H1 (cell line): ENCODE data around the gene TLE1. TPM values are rescaled to one million over a fixed set of nuclear protein-coding genes. Genes with fewer than 3 reads are reported as not detected.

Source experiments
- CTCF ChIA-PET: fragments of 300-600 bp; sonication (Branson Sonifier 250); formaldehyde crosslinking; loops from one replicate; lab custom pipeline; 2021; ENCODE audit not compliant: partially characterized antibody; lab: Charles Lee
- POLR2A ChIA-PET: fragments of 300-600 bp; sonication (Branson Sonifier 250); formaldehyde crosslinking; loops from one replicate; lab custom pipeline; 2021; ENCODE audit warnings: inconsistent platforms; ENCODE audit not compliant: partially characterized antibody; lab: Charles Lee
- DNase-seq, 2 experiments: peaks; one replicate each; pipeline versions ENCODE4 v3.0.0 to v3.0.0-alpha.2; 2010 to 2022; ENCODE audit warnings: low spot score in 2 of 2, low read depth in 1 of 2, mixed read lengths in 1 of 2
- FAIRE-seq: peaks from 2 replicates; lab custom pipeline; 2011; peaks lifted over from hg19 to GRCh38; lab: Jason Lieb, UNC
- H2AFZ ChIP-seq: 2 replicates; pipeline ENCODE4 v1.8.1; 2012; ENCODE audit warnings: low read length, inconsistent platforms
- H2AK5ac ChIP-seq: 2 replicates; pipeline ENCODE4 v1.6.1; 2013; ENCODE audit warnings: low read depth, low read length
- H2BK120ac ChIP-seq: replicated peaks from 2 replicates; pipeline ENCODE3; 2013; ENCODE audit warnings: low read depth, low read length, inconsistent platforms
- H2BK12ac ChIP-seq: 2 replicates; pipeline ENCODE4 v1.6.1; 2013; ENCODE audit warnings: low read depth, low read length
- H2BK15ac ChIP-seq: 2 replicates; pipeline ENCODE4 v1.6.1; 2013; ENCODE audit warnings: low read length
- H2BK20ac ChIP-seq: 2 replicates; pipeline ENCODE4 v1.6.1; 2013; ENCODE audit warnings: low read length
- H2BK5ac ChIP-seq: 2 replicates; pipeline ENCODE4 v1.6.1; 2013; ENCODE audit warnings: low read depth, low read length
- H3K14ac ChIP-seq: 2 replicates; pipeline ENCODE4 v1.6.1; 2013; ENCODE audit warnings: inconsistent platforms; ENCODE audit not compliant: insufficient read length
- H3K18ac ChIP-seq: 2 replicates; pipeline ENCODE4 v1.6.1; 2013; ENCODE audit warnings: low read length; ENCODE audit errors: extremely low read depth
- H3K23ac ChIP-seq: 2 replicates; pipeline ENCODE4 v1.6.1; 2013; ENCODE audit warnings: inconsistent platforms; ENCODE audit not compliant: insufficient read length
- H3K23me2 ChIP-seq: 2 replicates; pipeline ENCODE4 v1.6.1; 2013; ENCODE audit warnings: low read depth, low read length
- H3K27ac ChIP-seq: 2 replicates; pipeline ENCODE4 v1.6.1; 2011; ENCODE audit warnings: low read depth, low read length, inconsistent platforms
- H3K27me3 ChIP-seq, 4 experiments: replicated peaks in 1 of 4; 1 replicate in 1 of 4; 2 replicates in 3 of 4; pipeline versions ENCODE4 v1.6.1 to v1.8.1; 2011 to 2013; ENCODE audit warnings: low read length in 3 of 4, mild to moderate bottlenecking in 3 of 4, inconsistent platforms in 2 of 4, mixed read lengths in 2 of 4, moderate library complexity in 1 of 4; ENCODE audit not compliant: control insufficient read depth in 3 of 4, insufficient read depth in 3 of 4; ENCODE audit errors: extremely low read depth in 1 of 4
- H3K36me3 ChIP-seq, 4 experiments: 2 replicates each; pipeline versions ENCODE4 v1.6.1 to v1.8.1; 2011 to 2013; ENCODE audit warnings: mild to moderate bottlenecking in 4 of 4, low read length in 3 of 4, moderate library complexity in 2 of 4, control low read depth in 1 of 4, inconsistent platforms in 1 of 4; ENCODE audit not compliant: insufficient read depth in 4 of 4, control insufficient read depth in 2 of 4
- H3K4ac ChIP-seq: replicated peaks from 2 replicates; pipeline ENCODE3; 2013; ENCODE audit warnings: low read length, low read depth, mixed read lengths, inconsistent platforms; ENCODE audit not compliant: insufficient read length
- H3K4me1 ChIP-seq, 4 experiments: replicated peaks in 1 of 4; 1 replicate in 1 of 4; 2 replicates in 3 of 4; pipeline versions ENCODE4 v1.6.1 to v1.8.1; 2011 to 2013; ENCODE audit warnings: low read length in 3 of 4, inconsistent platforms in 2 of 4, mixed read lengths in 1 of 4; ENCODE audit not compliant: insufficient read depth in 4 of 4, control insufficient read depth in 3 of 4
- H3K4me2 ChIP-seq, 2 experiments: 2 replicates each; pipeline versions ENCODE4 v1.6.1 to v1.8.1; 2011 to 2013; ENCODE audit warnings: low read depth in 2 of 2, low read length in 2 of 2, control low read depth in 1 of 2, inconsistent platforms in 1 of 2, mild to moderate bottlenecking in 1 of 2; ENCODE audit not compliant: insufficient read depth in 1 of 2
- H3K4me3 ChIP-seq, 4 experiments: fragments of 200-600, 300-600 bp in 1 of 4; sonication (generic), shearing (Covaris generic), sonication (Bioruptor Twin) in 1 of 4; 2 replicates each; pipeline versions ENCODE4 v1.5.1 to v1.8.1; 2011 to 2016; ENCODE audit warnings: low read length in 4 of 4, low read depth in 3 of 4, control low read depth in 2 of 4, inconsistent platforms in 2 of 4, mild to moderate bottlenecking in 2 of 4, mixed read lengths in 1 of 4, moderate library complexity in 1 of 4; ENCODE audit not compliant: insufficient read depth in 2 of 4; ENCODE audit errors: extremely low read depth in 1 of 4
- H3K56ac ChIP-seq: replicated peaks from 2 replicates; pipeline ENCODE3; 2013; ENCODE audit warnings: low read depth, mild to moderate bottlenecking, mixed read lengths, low read length, inconsistent platforms; ENCODE audit not compliant: insufficient read length
- H3K79me1 ChIP-seq: 2 replicates; pipeline ENCODE4 v1.6.1; 2013; ENCODE audit warnings: low read depth, low read length, control low read depth
- H3K79me2 ChIP-seq, 2 experiments: 2 replicates each; pipeline versions ENCODE4 v1.6.1 to v1.8.1; 2012 to 2013; ENCODE audit warnings: low read length in 2 of 2, mild to moderate bottlenecking in 2 of 2, inconsistent platforms in 1 of 2; ENCODE audit not compliant: insufficient read depth in 2 of 2, control insufficient read depth in 1 of 2
- H3K9ac ChIP-seq, 4 experiments: replicated peaks in 1 of 4; 1 replicate in 1 of 4; 2 replicates in 3 of 4; pipeline versions ENCODE4 v1.6.1 to v1.8.1; 2011 to 2013; ENCODE audit warnings: low read depth in 3 of 4, low read length in 3 of 4, control low read depth in 2 of 4, mild to moderate bottlenecking in 2 of 4, moderate library complexity in 2 of 4, inconsistent platforms in 1 of 4; ENCODE audit errors: extremely low read depth in 1 of 4
- H3K9me3 ChIP-seq, 2 experiments: 2 replicates each; pipeline versions ENCODE4 v1.6.1 to v1.8.1; 2012 to 2013; ENCODE audit warnings: mild to moderate bottlenecking in 2 of 2, moderate library complexity in 2 of 2, control low read depth in 1 of 2, inconsistent platforms in 1 of 2, low read depth in 1 of 2, low read length in 1 of 2, mixed read lengths in 1 of 2; ENCODE audit not compliant: insufficient read depth in 2 of 2
- H4K20me1 ChIP-seq, 2 experiments: replicated peaks in 1 of 2; 2 replicates each; pipeline versions ENCODE3 to v1.8.1; 2011 to 2013; ENCODE audit warnings: inconsistent platforms in 2 of 2, low read length in 2 of 2, mild to moderate bottlenecking in 1 of 2; ENCODE audit not compliant: insufficient read depth in 2 of 2, control insufficient read depth in 1 of 2
- H4K5ac ChIP-seq: 2 replicates; pipeline ENCODE4 v1.6.1; 2013; ENCODE audit warnings: low read length, low read depth, mixed read lengths, inconsistent platforms; ENCODE audit not compliant: insufficient read length
- H4K8ac ChIP-seq: 2 replicates; pipeline ENCODE4 v1.8.0; 2013; ENCODE audit warnings: mild to moderate bottlenecking, moderate library complexity, low read length, inconsistent platforms; ENCODE audit not compliant: insufficient read depth; ENCODE audit errors: extremely low read depth
- H4K91ac ChIP-seq: replicated peaks from 2 replicates; pipeline ENCODE3; 2013; ENCODE audit warnings: low read length, mixed read lengths, inconsistent platforms; ENCODE audit not compliant: insufficient read length
- EP300 ChIP-seq, 2 experiments: IDR thresholded peaks; 1 replicate in 1 of 2; 2 replicates in 1 of 2; pipeline ENCODE4 v1.6.1; 2011 to 2012; ENCODE audit warnings: low read depth in 2 of 2, low read length in 2 of 2, mild to moderate bottlenecking in 2 of 2, borderline replicate concordance in 1 of 2, inconsistent platforms in 1 of 2, moderate library complexity in 1 of 2
- FOSL1 ChIP-seq: IDR thresholded peaks from 2 replicates; pipeline ENCODE4 v1.6.1; 2011; ENCODE audit warnings: mild to moderate bottlenecking, low read depth, low read length, moderate library complexity; ENCODE audit not compliant: insufficient read depth
- HDAC2 ChIP-seq, 2 experiments: fragments of 300-600 bp in 1 of 2; sonication (generic) in 1 of 2; IDR thresholded peaks; 2 replicates each; pipeline ENCODE4 v1.6.1; 2011 to 2012; ENCODE audit warnings: low read depth in 2 of 2, low read length in 2 of 2, mild to moderate bottlenecking in 2 of 2, moderate library complexity in 2 of 2, borderline replicate concordance in 1 of 2, inconsistent platforms in 1 of 2
- JUN ChIP-seq: IDR thresholded peaks from 2 replicates; pipeline ENCODE4 v1.6.1; 2011; ENCODE audit warnings: low read depth, mild to moderate bottlenecking, improper control_type of control experiment, low read length
- RBBP5 ChIP-seq: IDR thresholded peaks from 2 replicates; pipeline ENCODE4 v1.7.1; 2012; ENCODE audit warnings: low read depth, mild to moderate bottlenecking, inconsistent platforms, low read length, moderate library complexity, borderline replicate concordance
- RFX5 ChIP-seq: IDR thresholded peaks from 2 replicates; pipeline ENCODE4 v1.6.1; 2011; ENCODE audit warnings: low read depth, low read length, improper control_type of control experiment, borderline replicate concordance
- RXRA ChIP-seq: IDR thresholded peaks from 2 replicates; pipeline ENCODE4 v1.6.1; 2011; ENCODE audit warnings: low read depth, mild to moderate bottlenecking, low read length, moderate library complexity; ENCODE audit not compliant: insufficient read depth
- SP2 ChIP-seq: IDR thresholded peaks from 2 replicates; pipeline ENCODE4 v1.6.1; 2012; ENCODE audit warnings: mild to moderate bottlenecking, low read length, inconsistent platforms
- TAF1 ChIP-seq: IDR thresholded peaks from 2 replicates; pipeline ENCODE4 v1.6.1; 2011; ENCODE audit warnings: mild to moderate bottlenecking, low read depth, low read length
- WGBS, 2 experiments: shearing (Covaris generic) in 1 of 2; methylation state at CpG; one replicate each; pipeline versions ENCODE4 v1.1.6 to v1.1.7; 2013 to 2015; ENCODE audit warnings: low lambda C conversion rate in 2 of 2, mixed read lengths in 2 of 2, inconsistent platforms in 1 of 2, low coverage in 1 of 2, missing lambda C conversion rate in 1 of 2; ENCODE audit not compliant: insufficient replicate concordance in 2 of 2, insufficient coverage in 1 of 2, insufficient read length in 1 of 2; ENCODE audit errors: extremely low coverage in 1 of 2, missing lambda C conversion rate in 1 of 2; 5-methylcytosine and 5-hydroxymethylcytosine counted together
- polyA plus RNA-seq, 7 experiments: library from polyadenylated mRNA; depleted of rRNA in 3 of 7; stranded (reverse) in 5 of 7; unstranded in 2 of 7; fragments of >200 nt in 5 of 7; fragments of 200-250 nt in 2 of 7; gene quantifications; 1 replicate in 5 of 7; 2 replicates in 1 of 7; 4 replicates in 1 of 7; pipeline versions ENCODE4 v1.2.1 to v1.2.3, GENCODE V29; 2011 to 2013; ENCODE audit warnings: missing spikeins in 2 of 7, mixed read lengths in 2 of 7
- total RNA-seq: library from RNA; stranded (reverse); fragmentation: NEBNext Ultra II Directional; extraction: Animal tissue kit (Norgen Biotek cat#: 25700); gene quantifications from 2 replicates; pipeline ENCODE4 v1.2.1, GENCODE V29; 2021
- TF ChIP-seq, protein P1 (sequence below): IDR thresholded peaks from 2 replicates; pipeline ENCODE4 v1.6.1; 2012; ENCODE audit warnings: low read length, inconsistent platforms

The TLE1 gene
- total and polyA plus RNA-seq, 2 of the 8 experiments (the other 6 are each of a cell fraction or from before 2014, with no cell fraction given) = 81.8 to 91.6 TPM

DNA sequence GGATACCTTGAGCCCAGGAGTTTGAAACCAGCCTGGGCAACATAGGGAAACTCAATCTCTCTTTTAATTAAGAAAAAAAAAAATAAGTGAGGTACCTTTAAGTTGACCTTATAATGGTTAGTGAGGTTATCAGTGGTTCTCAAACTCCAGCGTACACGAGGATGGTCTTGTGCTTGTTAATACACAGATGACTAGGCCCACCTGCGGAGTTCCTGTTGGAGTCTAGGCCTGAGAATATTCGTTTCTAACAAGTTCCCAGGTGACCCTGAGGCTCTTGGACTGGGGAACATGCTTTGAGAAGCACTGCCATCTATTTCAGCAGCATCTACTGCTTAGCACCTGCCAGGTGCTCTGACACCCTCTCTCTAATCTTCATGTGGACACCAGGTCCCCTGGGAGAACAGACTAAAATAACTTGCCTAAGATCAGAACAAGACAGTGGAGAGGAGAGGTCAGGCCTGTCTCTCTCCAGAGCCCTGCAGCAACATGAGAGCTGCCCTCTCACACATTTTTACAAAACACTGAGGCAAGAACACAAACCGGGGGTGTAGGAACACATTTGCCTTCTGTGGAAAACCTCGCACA lies 24.6 kb downstream of the TLE1 start:
- no peaks in the 10 kb centered on the region for H3K27me3 ChIP-seq
- H2BK5ac ChIP-seq = peak overlapping the region; percentile 71; the same call in 1 of the 2 replicates
- 72% methylated on average over 6 of the region's 6 CpGs; no CpG with 5 or more reads in 1 of the 2 experiments for WGBS, 2 experiments
- no peaks in the 10 kb centered on the region for H3K23me2 ChIP-seq
- H3K14ac ChIP-seq = no peak overlapping the region
- H2BK20ac ChIP-seq = no peak overlapping the region
- no peak overlapping the region for H3K56ac ChIP-seq
- 0 out of 2 replicates have a peak overlapping the region, but pooled peaks have one; percentile 6 for H3K27ac ChIP-seq
- FAIRE-seq = no peak
- no peak overlapping the region for H3K23ac ChIP-seq
- H2BK12ac ChIP-seq = no peak overlapping the region
- peak overlapping the region in 1 of 4 experiments; percentile 22; a peak in 3 of 8 replicates for H3K4me3 ChIP-seq
- H3K36me3 ChIP-seq = peaks cover 0 to 8% (median 3%) of the 10 kb centered on the region in 4 experiments; a peak in 2 of 8 replicates
- peak overlapping the region; percentile 66 for H3K18ac ChIP-seq
- H3K9ac ChIP-seq = no peak overlapping the region
- H2AFZ ChIP-seq = no peak overlapping the region
- peak overlapping the region; percentile 10 for H3K4ac ChIP-seq
- peaks cover 4 to 14% of the 10 kb centered on the region in 2 experiments for H4K20me1 ChIP-seq
- CTCF ChIA-PET = interaction anchor here (1.2 kb wide), 1 partner anchor 19 kb away, joined by 4 read pairs; no protein-coding TSS in a partner anchor
- no peaks in the 10 kb centered on the region; the same call in none of the 2 replicates for H3K79me1 ChIP-seq
- peak overlapping the region; percentile 39 for H2BK120ac ChIP-seq
- peak overlapping the region; percentile 18 for H4K91ac ChIP-seq
- POLR2A ChIA-PET = interaction anchor here (0.6 to 3.5 kb wide), 10 partner anchors 9 to 225 kb away, joined by 3 to 14 read pairs (median 4); no protein-coding TSS in a partner anchor
- H2AK5ac ChIP-seq = 0 out of 2 replicates have a peak overlapping the region, but pooled peaks have one; percentile 4
- H4K8ac ChIP-seq = no peak overlapping the region
- peak overlapping the region; percentile 27 to 50 for H3K4me2 ChIP-seq
- no peaks in the 10 kb centered on the region for H3K9me3 ChIP-seq
- peaks cover 7 to 27% (median 12%) of the 10 kb centered on the region in 4 experiments for H3K4me1 ChIP-seq
- peak overlapping the region; percentile 10 for H4K5ac ChIP-seq
- H3K79me2 ChIP-seq = peaks cover 19 to 84% of the 10 kb centered on the region in 2 experiments
- H2BK15ac ChIP-seq = no peak overlapping the region
- no peak for DNase-seq
- no peak for TF ChIP-seq RXRA
- TF ChIP-seq, protein P1, sequence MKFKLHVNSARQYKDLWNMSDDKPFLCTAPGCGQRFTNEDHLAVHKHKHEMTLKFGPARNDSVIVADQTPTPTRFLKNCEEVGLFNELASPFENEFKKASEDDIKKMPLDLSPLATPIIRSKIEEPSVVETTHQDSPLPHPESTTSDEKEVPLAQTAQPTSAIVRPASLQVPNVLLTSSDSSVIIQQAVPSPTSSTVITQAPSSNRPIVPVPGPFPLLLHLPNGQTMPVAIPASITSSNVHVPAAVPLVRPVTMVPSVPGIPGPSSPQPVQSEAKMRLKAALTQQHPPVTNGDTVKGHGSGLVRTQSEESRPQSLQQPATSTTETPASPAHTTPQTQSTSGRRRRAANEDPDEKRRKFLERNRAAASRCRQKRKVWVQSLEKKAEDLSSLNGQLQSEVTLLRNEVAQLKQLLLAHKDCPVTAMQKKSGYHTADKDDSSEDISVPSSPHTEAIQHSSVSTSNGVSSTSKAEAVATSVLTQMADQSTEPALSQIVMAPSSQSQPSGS = no peak
- TF ChIP-seq SP2 = no peak
- no peak for TF ChIP-seq JUN
- TF ChIP-seq FOSL1 = no peak
- no peak for TF ChIP-seq RFX5
- TF ChIP-seq TAF1 = no peak
- TF ChIP-seq HDAC2 (IDR thresholded peaks at IDR 0.05; ENCODE audit: borderline replicate concordance in 1 of 2, low read depth in 2 of 2, low read length in 2 of 2) = no peak
- TF ChIP-seq RBBP5 = no peak
- no peak for TF ChIP-seq EP300 (IDR thresholded peaks at IDR 0.05; ENCODE audit: borderline replicate concordance in 1 of 2, low read depth in 2 of 2, low read length in 2 of 2)
